IPS-NIHi7 (cell line): ENCODE measurements around the gene GPBP1L1.
"Not testable (repeated sequence)": the region's sequence is repeated elsewhere in the genome, so short reads cannot be mapped to it uniquely, and the experiment has no call there.

ENCODE experiments used
- DNase-seq: peaks from one replicate; pipeline ENCODE4 v3.0.0; 2012; ENCODE audit warnings: mixed read lengths; ENCODE audit errors: extremely low spot score

GPBP1L1 gene

GRCh38 chr1:45682942-45683341 lies 3.4 kb downstream of the GPBP1L1 start:
- no peak for DNase-seq

GRCh38 chr1:45679123-45679522 lies 7.2 kb downstream of the GPBP1L1 start:
- DNase-seq = no peak

- DNase-seq = no peak
Observed at GRCh38 chr1:45678489-45678888, 7.8 kb downstream of the GPBP1L1 start.

- no peak for DNase-seq
Observed at GRCh38 chr1:45677751-45678245, 8.5 kb downstream of the GPBP1L1 start.

GRCh38 chr1:45676553-45676952 lies 9.8 kb downstream of the GPBP1L1 start:
- not testable (repeated sequence) for DNase-seq

- DNase-seq = no peak
Observed at GRCh38 chr1:45674478-45674877, 11.9 kb downstream of the GPBP1L1 start.

- DNase-seq = no peak
Observed at GRCh38 chr1:45673956-45674355, 12.4 kb downstream of the GPBP1L1 start.

- no peak for DNase-seq
Observed at GRCh38 chr1:45669859-45670655, 16.3 kb downstream of the GPBP1L1 start.

- no peak for DNase-seq
Observed at GRCh38 chr1:45669379-45669778, 17.0 kb downstream of the GPBP1L1 start.

- no peak for DNase-seq
Observed at GRCh38 chr1:45668526-45668925, 17.8 kb downstream of the GPBP1L1 start.

GRCh38 chr1:45667321-45668111 lies 18.8 kb downstream of the GPBP1L1 start:
- no peak for DNase-seq

- no peak for DNase-seq
Observed at GRCh38 chr1:45666836-45667235, 19.5 kb downstream of the GPBP1L1 start.

GRCh38 chr1:45660336-45660735 lies 26.0 kb downstream of the GPBP1L1 start:
- DNase-seq = no peak

GRCh38 chr1:45659222-45659621 lies 27.1 kb downstream of the GPBP1L1 start:
- no peak for DNase-seq

GRCh38 chr1:45658171-45658570 lies 28.2 kb downstream of the GPBP1L1 start:
- no peak for DNase-seq

- DNase-seq = no peak
Observed at GRCh38 chr1:45656573-45657226, 29.6 kb downstream of the GPBP1L1 start.

- DNase-seq = no peak
Observed at GRCh38 chr1:45654540-45655280, 31.6 kb downstream of the GPBP1L1 start.

GRCh38 chr1:45647248-45648021 lies 38.9 kb downstream of the GPBP1L1 start:
- DNase-seq = no peak

- DNase-seq = no peak
Observed at GRCh38 chr1:45644661-45645060, 41.7 kb downstream of the GPBP1L1 start.

- no peak for DNase-seq
Observed at GRCh38 chr1:45643978-45644377, 42.4 kb downstream of the GPBP1L1 start.

GRCh38 chr1:45643321-45643720 lies 43.0 kb downstream of the GPBP1L1 start:
- no peak for DNase-seq
